NCI-H524 (cell line): ENCODE measurements around the gene ISLR2.
"Not testable (repeated sequence)": the region's sequence is repeated elsewhere in the genome, so short reads cannot be mapped to it uniquely, and the experiment has no call there.

ENCODE experiments used
- DNase-seq, 2 experiments: peaks; one replicate each; lab custom pipeline; 2025; lab: John Stamatoyannopoulos, UW

The ISLR2 gene

GRCh38 chr15:74157868-74158827 lies 27.8 kb downstream of the ISLR2 start:
- no peak for DNase-seq

GRCh38 chr15:74158855-74159650 lies 28.7 kb downstream of the ISLR2 start:
- DNase-seq = no peak

DNA sequence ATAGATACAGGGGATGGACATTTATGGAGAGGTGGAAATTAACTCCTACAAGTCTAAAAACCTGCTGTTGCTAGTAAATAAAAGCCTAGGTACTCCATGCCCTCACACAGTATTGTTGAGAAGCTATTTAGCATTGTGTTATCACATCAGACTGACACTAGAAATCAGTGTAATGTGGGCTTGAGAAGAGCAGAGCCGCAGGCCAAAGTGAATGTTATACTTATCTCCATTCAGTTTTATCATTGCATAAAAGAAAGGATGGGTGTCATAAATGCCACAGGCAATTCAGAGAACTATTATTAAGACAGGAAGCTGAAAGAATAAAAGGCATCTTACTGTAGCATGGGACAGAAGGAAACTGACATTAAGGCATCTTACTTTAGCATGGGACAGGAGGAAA lies 29.4 kb downstream of the ISLR2 start:
- no peak for DNase-seq

DNA sequence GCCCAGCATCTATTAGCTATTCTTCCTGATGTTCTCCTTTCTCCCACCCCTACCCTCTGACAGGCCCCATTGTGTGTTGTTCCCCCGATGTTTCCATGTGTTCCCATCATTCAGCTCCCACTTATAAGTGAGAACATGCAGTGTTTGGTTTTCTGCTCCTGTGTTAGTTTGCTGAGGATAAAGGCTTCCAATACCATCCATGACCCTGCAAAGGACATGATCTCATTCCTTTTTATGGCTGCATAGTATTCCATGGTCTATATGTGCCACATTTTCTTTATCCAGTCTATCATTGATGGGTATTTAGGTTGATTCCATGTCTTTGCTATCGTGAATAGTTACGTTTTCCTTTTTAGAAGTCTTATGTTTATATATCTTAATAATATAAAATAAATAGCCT lies 30.0 kb downstream of the ISLR2 start:
- DNase-seq = not testable (repeated sequence)

DNA sequence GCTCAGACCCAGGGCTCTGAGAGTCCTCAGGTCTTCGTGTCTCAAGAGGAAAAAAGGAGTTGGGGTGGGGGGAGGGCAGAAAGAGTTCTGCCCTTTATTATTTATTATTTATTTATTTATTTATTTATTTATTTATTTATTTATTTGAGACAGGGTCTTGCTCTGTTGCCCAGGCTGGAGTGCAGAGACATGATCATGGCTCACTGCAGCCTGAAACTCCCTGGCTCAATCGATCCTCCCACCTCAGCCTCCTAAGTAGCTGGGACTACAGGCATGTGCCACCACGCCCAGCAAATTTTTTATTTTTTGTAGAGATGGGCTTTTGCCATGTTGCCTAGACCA lies 31.8 kb downstream of the ISLR2 start:
- not testable (repeated sequence) for DNase-seq

- no peak for DNase-seq
Observed at GRCh38 chr15:74165461-74165860, 35.1 kb downstream of the ISLR2 start.

DNA sequence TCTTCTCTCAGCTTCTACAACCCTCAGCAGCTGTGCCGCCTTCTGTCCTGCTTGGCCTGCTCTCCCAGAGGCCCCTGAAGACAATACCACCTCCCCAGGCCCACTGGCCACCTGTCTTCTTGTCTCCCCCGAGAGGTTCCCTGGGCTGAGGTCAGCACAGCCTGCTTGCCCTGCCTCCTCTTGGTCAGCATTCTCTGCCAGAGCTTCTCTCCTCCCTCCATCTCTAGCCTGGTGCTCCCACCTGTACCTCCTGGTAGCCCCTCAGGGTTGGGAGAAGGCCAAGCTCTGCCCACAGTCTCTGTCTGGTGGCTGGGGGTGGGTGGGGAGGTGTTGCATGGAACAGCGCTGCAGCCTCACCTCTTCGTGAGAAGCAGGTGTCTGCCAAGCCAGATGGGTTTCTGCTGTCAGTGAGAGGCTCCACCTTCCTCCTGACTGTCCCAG lies 37.5 kb downstream of the ISLR2 start:
- DNase-seq = peak; percentile 16 to 67

DNA sequence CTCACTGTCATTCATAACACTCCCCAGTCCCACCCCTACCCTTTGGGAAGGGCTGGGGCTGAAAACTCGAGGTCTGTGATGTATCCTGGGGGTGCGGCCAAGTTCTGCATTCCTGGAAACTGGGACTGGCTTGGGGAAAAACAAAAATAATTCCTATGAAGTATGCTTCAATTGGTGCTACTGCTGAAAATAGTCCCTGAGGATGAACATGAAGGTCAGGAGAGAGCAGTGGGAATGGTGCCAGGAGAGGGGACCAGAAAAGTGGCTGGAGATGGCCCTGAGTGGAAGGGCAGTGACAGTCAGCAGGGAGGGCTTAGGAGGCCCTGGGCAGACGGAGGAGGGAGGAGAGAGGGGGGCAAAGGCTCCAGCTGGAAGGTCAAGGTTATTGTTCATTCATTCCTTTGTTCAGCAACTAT lies 38.3 kb downstream of the ISLR2 start:
- no peak for DNase-seq

DNA sequence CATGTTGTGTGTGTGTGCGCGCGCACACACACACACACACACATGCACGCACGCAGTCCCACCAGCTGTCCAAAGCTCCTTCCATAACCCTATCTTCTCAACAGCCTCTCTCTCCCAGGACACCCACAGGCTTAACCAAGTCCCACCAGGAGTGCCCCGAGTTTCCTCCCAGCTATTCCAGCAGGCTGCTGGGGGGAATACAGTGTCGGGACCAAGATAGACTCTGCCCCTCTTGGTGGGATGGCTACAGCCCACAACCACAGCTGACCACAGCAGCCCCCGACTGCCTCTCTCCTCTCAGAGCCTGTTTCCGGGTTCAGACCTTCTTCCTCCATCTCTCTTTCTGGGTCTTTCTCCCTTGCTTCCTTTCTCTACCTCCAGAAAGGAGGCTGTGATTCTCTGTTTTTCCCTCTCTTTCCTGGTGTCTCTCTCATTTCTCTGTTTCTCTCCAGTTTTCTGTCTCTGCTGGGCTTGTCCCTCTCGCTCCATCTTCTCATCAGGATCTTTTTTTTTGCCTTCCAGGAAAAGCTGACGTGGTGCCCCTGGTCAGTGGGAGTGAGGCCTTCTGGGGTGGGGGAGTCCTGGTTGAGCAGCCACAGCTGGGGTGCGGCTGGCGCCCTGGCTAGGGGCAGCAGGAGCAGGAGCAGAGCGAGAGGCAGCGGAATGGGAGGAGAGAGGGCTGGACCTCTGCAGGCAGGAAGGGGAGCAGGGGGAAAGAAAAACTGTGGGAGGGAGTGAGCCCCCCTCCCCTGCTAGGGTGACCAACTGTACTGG lies 39.9 kb downstream of the ISLR2 start:
- DNase-seq = no peak

DNA sequence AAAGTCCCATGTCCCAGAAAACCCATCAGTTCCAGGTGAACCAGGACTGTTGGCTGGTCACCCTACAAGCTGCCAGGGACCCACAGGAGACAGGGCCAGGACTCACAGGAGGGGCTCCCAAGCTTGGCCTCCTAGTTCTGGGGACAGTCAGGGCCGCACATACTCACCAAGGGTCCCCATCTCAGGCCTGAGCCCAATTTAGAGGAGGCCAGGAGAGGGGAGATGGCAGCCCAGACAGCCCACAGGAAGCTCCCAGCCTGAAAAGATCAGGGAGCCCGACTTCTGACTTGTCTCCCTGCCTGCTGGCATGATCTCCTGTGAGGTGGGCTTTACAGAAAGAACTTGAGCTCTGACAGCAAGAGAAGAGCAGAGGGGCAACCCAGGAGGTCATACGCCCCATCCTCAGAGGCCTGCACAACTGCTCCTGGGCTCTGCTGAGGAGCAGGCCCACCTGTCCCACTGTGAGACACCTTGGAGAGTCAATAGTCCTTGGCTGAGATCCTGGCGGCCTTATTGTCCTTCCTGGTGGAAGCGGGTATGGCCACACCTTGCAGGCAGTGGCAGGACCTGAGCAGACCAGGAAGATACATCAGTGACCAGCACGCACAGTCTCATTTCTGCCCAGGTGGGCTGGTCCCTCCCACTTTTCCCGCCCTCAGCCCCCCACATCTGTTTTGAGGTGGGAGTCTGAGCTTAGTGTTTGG lies 40.6 kb downstream of the ISLR2 start:
- no peak for DNase-seq

GRCh38 chr15:74171965-74172541 lies 41.7 kb downstream of the ISLR2 start:
- no peak for DNase-seq

DNA sequence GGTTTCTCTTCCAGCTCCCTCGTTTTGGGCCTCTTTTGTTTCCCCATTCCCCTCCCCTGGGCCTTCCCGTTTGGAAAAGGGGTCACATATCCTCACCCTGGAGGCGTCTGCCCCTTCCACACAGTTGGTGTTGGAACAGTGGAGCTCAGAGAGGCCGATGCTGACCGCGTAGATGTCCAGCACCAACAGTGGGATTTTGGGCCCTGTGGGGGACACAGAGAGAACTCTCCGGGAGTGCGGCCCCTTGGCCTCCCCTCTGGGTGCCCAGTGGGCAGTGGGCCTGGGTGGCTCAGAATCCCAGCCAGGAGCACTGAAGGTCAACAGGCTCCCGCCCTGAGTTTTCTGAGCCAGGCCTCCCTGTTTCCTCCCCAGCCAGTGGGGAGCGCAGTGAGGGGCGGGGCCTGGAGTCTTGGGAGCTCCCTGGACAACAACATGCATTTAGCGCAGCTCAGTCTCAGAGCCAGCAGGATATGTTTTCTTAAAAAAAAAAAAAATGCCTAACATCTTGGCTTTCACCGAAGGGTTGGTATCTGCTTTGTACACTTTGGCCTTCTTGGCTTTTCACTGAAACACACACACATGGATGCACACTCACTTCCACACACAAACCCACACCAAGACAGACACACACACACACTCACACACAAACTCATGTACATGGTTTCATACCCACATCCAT lies 42.5 kb downstream of the ISLR2 start:
- DNase-seq = no peak

DNA sequence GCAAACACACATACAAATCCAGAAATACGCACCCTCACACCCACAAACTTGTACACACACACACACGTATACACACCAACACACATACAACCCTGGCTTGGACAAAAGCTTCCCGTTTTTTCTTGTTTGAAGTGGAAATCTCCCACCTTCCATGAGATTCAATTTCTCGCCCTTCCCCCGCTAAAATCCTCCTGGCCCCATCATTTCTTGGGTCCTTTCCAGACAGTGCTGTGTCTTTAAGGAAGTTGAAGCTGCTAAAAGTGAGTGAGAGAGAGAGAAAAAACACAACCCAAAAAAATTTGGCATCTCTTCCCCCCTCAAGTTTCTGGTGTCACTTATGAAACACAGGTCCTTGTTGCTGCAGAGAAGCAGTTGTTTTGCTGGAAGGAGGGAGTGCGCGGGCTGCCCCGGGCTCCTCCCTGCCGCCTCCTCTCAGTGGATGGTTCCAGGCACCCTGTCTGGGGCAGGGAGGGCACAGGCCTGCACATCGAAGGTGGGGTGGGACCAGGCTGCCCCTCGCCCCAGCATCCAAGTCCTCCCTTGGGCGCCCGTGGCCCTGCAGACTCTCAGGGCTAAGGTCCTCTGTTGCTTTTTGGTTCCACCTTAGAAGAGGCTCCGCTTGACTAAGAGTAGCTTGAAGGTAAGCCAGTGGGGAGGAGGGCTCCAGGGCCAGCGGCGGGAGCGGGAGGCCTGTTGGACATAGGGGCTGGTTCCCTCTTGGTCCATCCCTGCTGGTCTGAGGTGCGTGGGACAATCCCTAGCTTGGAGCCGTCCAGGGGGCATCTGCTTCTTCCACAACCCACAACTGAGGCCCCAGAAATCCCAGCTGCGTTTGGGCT lies 43.2 kb downstream of the ISLR2 start, which contains the start of gene ISLR:
ISLR (plus strand) TSS at position 331 of the 839 bp plus-strand sequence. CDS start 1,149 bp downstream, outside the sequence.
- no peak for DNase-seq

- DNase-seq = no peak
Observed at GRCh38 chr15:74174219-74174957, 44.0 kb downstream of the ISLR2 start.

GRCh38 chr15:74174958-74175253 lies 44.5 kb downstream of the ISLR2 start:
- DNase-seq = no peak

DNA sequence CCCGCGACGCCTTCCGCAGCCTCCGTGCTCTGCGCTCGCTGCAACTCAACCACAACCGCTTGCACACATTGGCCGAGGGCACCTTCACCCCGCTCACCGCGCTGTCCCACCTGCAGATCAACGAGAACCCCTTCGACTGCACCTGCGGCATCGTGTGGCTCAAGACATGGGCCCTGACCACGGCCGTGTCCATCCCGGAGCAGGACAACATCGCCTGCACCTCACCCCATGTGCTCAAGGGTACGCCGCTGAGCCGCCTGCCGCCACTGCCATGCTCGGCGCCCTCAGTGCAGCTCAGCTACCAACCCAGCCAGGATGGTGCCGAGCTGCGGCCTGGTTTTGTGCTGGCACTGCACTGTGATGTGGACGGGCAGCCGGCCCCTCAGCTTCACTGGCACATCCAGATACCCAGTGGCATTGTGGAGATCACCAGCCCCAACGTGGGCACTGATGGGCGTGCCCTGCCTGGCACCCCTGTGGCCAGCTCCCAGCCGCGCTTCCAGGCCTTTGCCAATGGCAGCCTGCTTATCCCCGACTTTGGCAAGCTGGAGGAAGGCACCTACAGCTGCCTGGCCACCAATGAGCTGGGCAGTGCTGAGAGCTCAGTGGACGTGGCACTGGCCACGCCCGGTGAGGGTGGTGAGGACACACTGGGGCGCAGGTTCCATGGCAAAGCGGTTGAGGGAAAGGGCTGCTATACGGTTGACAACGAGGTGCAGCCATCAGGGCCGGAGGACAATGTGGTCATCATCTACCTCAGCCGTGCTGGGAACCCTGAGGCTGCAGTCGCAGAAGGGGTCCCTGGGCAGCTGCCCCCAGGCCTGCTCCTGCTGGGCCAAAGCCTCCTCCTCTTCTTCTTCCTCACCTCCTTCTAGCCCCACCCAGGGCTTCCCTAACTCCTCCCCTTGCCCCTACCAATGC lies 45.1 kb downstream of the ISLR2 start:
- DNase-seq = no peak

DNA sequence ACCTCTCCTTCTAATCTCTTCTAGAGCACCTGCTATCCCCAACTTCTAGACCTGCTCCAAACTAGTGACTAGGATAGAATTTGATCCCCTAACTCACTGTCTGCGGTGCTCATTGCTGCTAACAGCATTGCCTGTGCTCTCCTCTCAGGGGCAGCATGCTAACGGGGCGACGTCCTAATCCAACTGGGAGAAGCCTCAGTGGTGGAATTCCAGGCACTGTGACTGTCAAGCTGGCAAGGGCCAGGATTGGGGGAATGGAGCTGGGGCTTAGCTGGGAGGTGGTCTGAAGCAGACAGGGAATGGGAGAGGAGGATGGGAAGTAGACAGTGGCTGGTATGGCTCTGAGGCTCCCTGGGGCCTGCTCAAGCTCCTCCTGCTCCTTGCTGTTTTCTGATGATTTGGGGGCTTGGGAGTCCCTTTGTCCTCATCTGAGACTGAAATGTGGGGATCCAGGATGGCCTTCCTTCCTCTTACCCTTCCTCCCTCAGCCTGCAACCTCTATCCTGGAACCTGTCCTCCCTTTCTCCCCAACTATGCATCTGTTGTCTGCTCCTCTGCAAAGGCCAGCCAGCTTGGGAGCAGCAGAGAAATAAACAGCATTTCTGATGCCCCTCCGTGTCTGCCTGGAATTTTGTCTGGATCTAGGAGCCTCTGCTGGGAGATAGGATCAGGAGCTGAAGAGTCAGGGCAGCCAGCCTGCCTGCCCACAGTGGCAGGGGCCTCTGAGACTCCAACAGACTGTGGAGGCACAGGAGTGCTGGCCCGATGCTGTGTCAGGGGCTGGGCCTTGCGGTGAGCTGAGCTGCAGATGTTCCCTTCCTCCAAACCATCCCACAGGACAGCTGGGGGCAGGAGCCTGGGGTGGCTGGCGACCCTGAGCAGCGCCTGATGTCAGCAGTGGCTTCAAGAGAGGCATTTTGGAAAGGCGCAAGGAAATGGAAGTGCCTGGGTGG lies 46.2 kb downstream of the ISLR2 start:
- DNase-seq = peak in 1 of 2 experiments; percentile 64
